HCT116 (cell line): ENCODE measurements around the gene MYCN. TPM values are rescaled to one million over a fixed set of nuclear protein-coding genes. Genes with fewer than 3 reads are reported as not detected.

Experiments used
- ATAC-seq: fragments of 200-7000 bp; cut with Tn5 transposase; 2 replicates; pipeline ENCODE4 v1.9.1; 2020; ENCODE audit warnings: mild to moderate bottlenecking, moderate library complexity
- BruUV-seq: library from RNA; stranded (reverse); fragments of 400-500 nt; replicated peaks from 2 replicates; lab custom pipeline; 2021; lab: Mats Ljungman, UMichigan
- CTCF ChIA-PET: fragments of 300-600 bp; sonication (Branson Sonifier 250); formaldehyde crosslinking; loops from one replicate; lab custom pipeline; 2021; ENCODE audit warnings: antibody characterized with exemption; lab: Charles Lee
- POLR2A ChIA-PET: fragments of 300-600, 350-600 bp; sonication (Branson Sonifier 250); formaldehyde crosslinking; loops from one replicate; lab custom pipeline; 2021; ENCODE audit warnings: antibody characterized with exemption; lab: Charles Lee
- RAD21 ChIA-PET, 2 experiments: fragments of 300-600 bp; sonication (Branson Sonifier 250); formaldehyde crosslinking; loops; one replicate each; lab custom pipeline; 2023; ENCODE audit warnings: low total read pairs in 2 of 2; ENCODE audit not compliant: uncharacterized antibody in 2 of 2, unreplicated experiment in 2 of 2, low non-redundant PET in 1 of 2; lab: Charles Lee
- DNase-seq: peaks from one replicate; pipeline ENCODE4 v3.0.0-alpha.2; 2010; ENCODE audit warnings: low read depth, low spot score
- H2AFZ ChIP-seq: fragments of 200-600 bp; shearing (Covaris generic), sonication (generic); 2 replicates; pipeline ENCODE4 v1.6.1; 2017; ENCODE audit warnings: low read depth, mixed run types, mixed read lengths, antibody characterized with exemption, low read length; ENCODE audit not compliant: poor library complexity, severe bottlenecking
- H3K27ac ChIP-seq: 2 replicates; pipeline ENCODE4 v1.5.1; 2012; ENCODE audit warnings: low read depth, low read length
- H3K27me3 ChIP-seq: fragments of 200-600 bp; sonication (generic); 2 replicates; pipeline ENCODE4 v1.6.1; 2016; ENCODE audit warnings: mixed run types, low read length, mixed read lengths; ENCODE audit not compliant: insufficient read depth
- H3K36me3 ChIP-seq, 2 experiments: fragments of 200-500 bp in 1 of 2; fragments of 200-600 bp in 1 of 2; sonication (Bioruptor generic) in 1 of 2; sonication (generic) in 1 of 2; 2 replicates each; pipeline versions ENCODE4 v1.5.1 to v1.6.1; 2014 to 2016; ENCODE audit warnings: low read length in 2 of 2, inconsistent platforms in 1 of 2, mixed read lengths in 1 of 2, mixed run types in 1 of 2; ENCODE audit not compliant: insufficient read depth in 2 of 2, control insufficient read depth in 1 of 2
- H3K4me1 ChIP-seq, 2 experiments: fragments of 200-600 bp in 1 of 2; sonication (generic) in 1 of 2; 2 replicates each; pipeline versions ENCODE4 v1.5.1 to v1.6.1; 2012 to 2017; ENCODE audit warnings: low read length in 2 of 2, inconsistent platforms in 1 of 2, mild to moderate bottlenecking in 1 of 2, mixed read lengths in 1 of 2, mixed run types in 1 of 2, moderate library complexity in 1 of 2; ENCODE audit not compliant: insufficient read depth in 2 of 2, control insufficient read depth in 1 of 2
- H3K4me2 ChIP-seq: fragments of 200-600 bp; sonication (generic); 2 replicates; pipeline ENCODE4 v1.6.1; 2017; ENCODE audit warnings: mixed run types, low read length, mixed read lengths
- H3K4me3 ChIP-seq, 2 experiments: fragments of 200-600 bp in 1 of 2; sonication (generic) in 1 of 2; replicated peaks in 1 of 2; 2 replicates each; pipeline ENCODE4 v1.5.1; 2011 to 2016; ENCODE audit warnings: low read length in 2 of 2, control low read depth in 1 of 2, low read depth in 1 of 2, mild to moderate bottlenecking in 1 of 2, mixed read lengths in 1 of 2, mixed run types in 1 of 2
- H3K79me2 ChIP-seq: fragments of 200-600 bp; sonication (generic); 2 replicates; pipeline ENCODE4 v1.6.1; 2017; ENCODE audit warnings: mild to moderate bottlenecking, mixed run types, low read length, moderate library complexity, mixed read lengths; ENCODE audit not compliant: insufficient read depth
- H3K9ac ChIP-seq: fragments of 200-600 bp; sonication (generic); 2 replicates; pipeline ENCODE4 v1.6.1; 2016; ENCODE audit warnings: low read length, mixed read lengths
- H3K9me2 ChIP-seq: fragments of 200-600 bp; sonication (generic), shearing (Covaris generic); 2 replicates; pipeline ENCODE4 v1.6.1; 2017; ENCODE audit warnings: mixed run types, mild to moderate bottlenecking, moderate library complexity; ENCODE audit not compliant: insufficient read depth
- H3K9me3 ChIP-seq, 2 experiments: fragments of 200-500 bp in 1 of 2; fragments of 200-600 bp in 1 of 2; sonication (Bioruptor generic) in 1 of 2; sonication (generic) in 1 of 2; 2 replicates each; pipeline ENCODE4 v1.6.1; 2014 to 2017; ENCODE audit warnings: low read length in 2 of 2, mixed read lengths in 2 of 2, inconsistent platforms in 1 of 2, low read depth in 1 of 2, mild to moderate bottlenecking in 1 of 2, mixed run types in 1 of 2, moderate library complexity in 1 of 2; ENCODE audit not compliant: control insufficient read depth in 1 of 2, insufficient read depth in 1 of 2
- H4K20me1 ChIP-seq: fragments of 200-600 bp; sonication (generic), shearing (Covaris generic); 2 replicates; pipeline ENCODE4 v1.6.1; 2017; ENCODE audit warnings: mixed run types, mild to moderate bottlenecking, moderate library complexity; ENCODE audit not compliant: insufficient read depth
- ATF3 ChIP-seq: IDR thresholded peaks from 2 replicates; pipeline ENCODE4 v1.6.1; 2012
- CBX3 ChIP-seq: IDR thresholded peaks from 2 replicates; pipeline ENCODE4 v1.6.1; 2012; ENCODE audit warnings: low read depth
- CEBPB ChIP-seq: IDR thresholded peaks from 2 replicates; pipeline ENCODE4 v1.6.1; 2012; ENCODE audit warnings: low read depth
- CTCF ChIP-seq, 3 experiments: fragments of 200-600 bp in 1 of 3; sonication (generic) in 1 of 3; IDR thresholded peaks in 2 of 3; conservative IDR thresholded peaks in 1 of 3; 2 replicates each; pipeline ENCODE4 v1.5.1; 2012 to 2017; ENCODE audit warnings: low read depth in 2 of 3, low read length in 2 of 3, antibody characterized with exemption in 1 of 3, borderline replicate concordance in 1 of 3, control low read depth in 1 of 3, mild to moderate bottlenecking in 1 of 3, mixed read lengths in 1 of 3, mixed run types in 1 of 3, moderate library complexity in 1 of 3; ENCODE audit not compliant: insufficient read depth in 1 of 3
- ELF1 ChIP-seq: IDR thresholded peaks from 2 replicates; pipeline ENCODE4 v1.6.1; 2012; ENCODE audit warnings: low read depth, borderline replicate concordance
- EZH2 ChIP-seq: fragments of 200-600 bp; sonication (generic); IDR thresholded peaks from 2 replicates; pipeline ENCODE4 v1.6.1; 2017; ENCODE audit warnings: antibody characterized with exemption, mixed run types
- EZH2phosphoT487 ChIP-seq: fragments of 200-600 bp; IDR thresholded peaks from 2 replicates; pipeline ENCODE4 v1.6.1; 2018; ENCODE audit warnings: antibody characterized with exemption, borderline replicate concordance
- FOSL1 ChIP-seq: IDR thresholded peaks from 2 replicates; pipeline ENCODE4 v1.6.1; 2012; ENCODE audit warnings: low read depth
- JUND ChIP-seq: IDR thresholded peaks from 2 replicates; pipeline ENCODE4 v1.6.1; 2012
- MAX ChIP-seq: IDR thresholded peaks from 2 replicates; pipeline ENCODE4 v1.6.1; 2012
- POLR2A ChIP-seq: IDR thresholded peaks from 2 replicates; pipeline ENCODE4 v1.7.0; 2011; ENCODE audit warnings: borderline replicate concordance; ENCODE audit not compliant: insufficient read depth, insufficient read length; ENCODE audit errors: extremely low read depth
- SP1 ChIP-seq: IDR thresholded peaks from 2 replicates; pipeline ENCODE4 v1.6.1; 2012; ENCODE audit warnings: low read depth
- TCF7L2 ChIP-seq: IDR thresholded peaks from 2 replicates; pipeline ENCODE4 v1.7.0; 2011; ENCODE audit warnings: borderline replicate concordance, inconsistent platforms; ENCODE audit not compliant: insufficient read depth, insufficient read length; ENCODE audit errors: extremely low read depth
- YY1 ChIP-seq: IDR thresholded peaks from 2 replicates; pipeline ENCODE4 v1.6.1; 2011; ENCODE audit warnings: low read length, low read depth, moderate library complexity, mild to moderate bottlenecking; ENCODE audit not compliant: insufficient replicate concordance; ENCODE audit errors: extremely low read depth
- ZBTB33 ChIP-seq: IDR thresholded peaks from 2 replicates; pipeline ENCODE4 v1.6.1; 2011; ENCODE audit warnings: mild to moderate bottlenecking, low read length, moderate library complexity; ENCODE audit not compliant: insufficient replicate concordance; ENCODE audit errors: extremely low read depth
- intact Hi-C: fragments of 100-400 bp; cut with micrococcal nuclease; formaldehyde crosslinking; loops from 2 replicates; pipeline ENCODE4 v1.10.0; 2022
- total RNA-seq: library from RNA; stranded (reverse); gene quantifications from one replicate; pipeline ENCODE4 v1.2.1, GENCODE V29; 2021; ENCODE audit not compliant: unreplicated experiment

Gene MYCN
- total RNA-seq, 1 experiment from 2014 or later: not detected

- RAD21 ChIA-PET: no interaction called here
- no peaks in the 10 kb centered on the region for H3K4me1 ChIP-seq
- TF ChIP-seq ZBTB33 (no peak), CTCF (IDR thresholded peaks at IDR 0.05 in 2 of 3, conservative IDR thresholded peaks at IDR 0.05 in 1 of 3; ENCODE audit: borderline replicate concordance in 1 of 3, insufficient read depth in 1 of 3, low read depth in 2 of 3, low read length in 2 of 3) (no peak), ELF1 (no peak), FOSL1 (no peak), MAX (no peak), EZH2 (no peak), POLR2A (no peak), ATF3 (no peak), TCF7L2 (no peak), EZH2phosphoT487 (no peak), YY1 (no peak), JUND (no peak), CEBPB (no peak), SP1 (no peak), CBX3 (no peak)
- H3K27ac ChIP-seq: no peak overlapping the region
- no peaks in the 10 kb centered on the region for H3K79me2 ChIP-seq
- peaks cover 14% of the 10 kb centered on the region; the same call in 1 of the 2 replicates for H3K27me3 ChIP-seq
- intact Hi-C loops: no loop called here
- no peaks in the 10 kb centered on the region for H3K36me3 ChIP-seq
- no peaks in the 10 kb centered on the region for H3K9me2 ChIP-seq
- no peak overlapping the region for H3K4me3 ChIP-seq
- no peak overlapping the region for H3K4me2 ChIP-seq
- no peak overlapping the region for H2AFZ ChIP-seq
- no peak for ATAC-seq
- H4K20me1 ChIP-seq: no peaks in the 10 kb centered on the region
- no peak for DNase-seq
- no peaks in the 10 kb centered on the region for H3K9me3 ChIP-seq
- H3K9ac ChIP-seq: no peak overlapping the region
- POLR2A ChIA-PET: no interaction called here
- BruUV-seq: no TSS peak
- CTCF ChIA-PET: no interaction called here
These were observed 17.7 kb downstream of the MYCN start for GRCh38 chr2:15957881-15958713.
